Small intestine (tissue), 7 donors: Measurements from ENCODE around the gene RETN. TPM values are rescaled to one million over a fixed set of nuclear protein-coding genes. Genes with fewer than 3 reads are reported as not detected.
A peak's percentile ranks its signal among the peaks of the same experiment; 100 is the strongest.

ENCODE experiments used
- DNase-seq, 2 donors: peaks; one replicate each; pipeline versions ENCODE4 v3.0.0 to v3.0.0-alpha.2; 2013
- FAIRE-seq: peaks from 2 replicates; lab custom pipeline; 2012; peaks lifted over from hg19 to GRCh38; lab: Jason Lieb, UNC
- H3K27ac ChIP-seq, 3 donors: one replicate each; pipeline ENCODE4 v1.5.1; 2013; ENCODE audit warnings: low read length in 2 of 3, mild to moderate bottlenecking in 2 of 3, control low read depth in 1 of 3, inconsistent platforms in 1 of 3, low read depth in 1 of 3, moderate library complexity in 1 of 3
- H3K27me3 ChIP-seq, 3 donors: one replicate each; pipeline ENCODE4 v1.6.1; 2013; ENCODE audit warnings: low read length in 3 of 3, inconsistent platforms in 1 of 3; ENCODE audit not compliant: control insufficient read depth in 3 of 3, insufficient read depth in 3 of 3
- H3K36me3 ChIP-seq, 3 donors: one replicate each; pipeline ENCODE4 v1.6.1; 2013; ENCODE audit warnings: low read length in 3 of 3, inconsistent platforms in 1 of 3, low read depth in 1 of 3, mild to moderate bottlenecking in 1 of 3, moderate library complexity in 1 of 3; ENCODE audit not compliant: control insufficient read depth in 3 of 3, insufficient read depth in 2 of 3
- H3K4me1 ChIP-seq, 3 donors: one replicate each; pipeline ENCODE4 v1.6.1; 2013; ENCODE audit warnings: low read length in 2 of 3, inconsistent platforms in 1 of 3, low read depth in 1 of 3, mild to moderate bottlenecking in 1 of 3, moderate library complexity in 1 of 3; ENCODE audit not compliant: control insufficient read depth in 3 of 3, insufficient read depth in 2 of 3
- H3K4me3 ChIP-seq, 3 donors: one replicate each; pipeline ENCODE4 v1.5.1; 2013; ENCODE audit warnings: low read length in 3 of 3, control low read depth in 1 of 3, inconsistent platforms in 1 of 3, low read depth in 1 of 3, mild to moderate bottlenecking in 1 of 3, moderate library complexity in 1 of 3
- H3K9me3 ChIP-seq, 2 donors: one replicate each; pipeline ENCODE4 v1.6.1; 2013; ENCODE audit warnings: low read depth in 1 of 2, low read length in 1 of 2; ENCODE audit not compliant: control insufficient read depth in 2 of 2, insufficient read depth in 1 of 2
- WGBS, 3 donors: extraction: QIAGEN DNeasy Blood & Tissue Kit; methylation state at CpG; one replicate each; pipeline ENCODE4 v1.1.7; 2013; 5-methylcytosine and 5-hydroxymethylcytosine counted together
- polyA plus RNA-seq, 4 donors: library from polyadenylated mRNA; stranded (reverse) in 3 of 4; unstranded in 1 of 4; fragments of 200-250 nt in 3 of 4; fragments of 120-200 nt in 1 of 4; gene quantifications; one replicate each; pipeline versions ENCODE4 v1.2.1 to v1.2.3, GENCODE V29; 2013
- donor health status: healthy with polysubstance abuse.
- donor health status: control.
- donor health status: control.
- donor health status: Bipolar disorder and iron deficiency.
- donor health status: healthy.

The RETN gene
- polyA plus RNA-seq, 4 donors = 0.78 to 10.2 (median 8.1) TPM; not detected in 1

- DNase-seq (peak; percentile 83 to 94), FAIRE-seq (no peak)
- no peaks in the 10 kb centered on the region for H3K9me3 ChIP-seq
- peaks cover 0 to 27% (median 3%) of the 10 kb centered on the region in 3 donors for H3K36me3 ChIP-seq
- peaks cover 0 to 4% (median 0%) of the 10 kb centered on the region in 3 donors for H3K4me1 ChIP-seq
- peak within 1 kb of the TSS; percentile 87 to 100 (median 98) for H3K4me3 ChIP-seq
- H3K27ac ChIP-seq = peak within 1 kb of the TSS; percentile 53 to 73 (median 69)
- WGBS, 3 donors = 0 to 1% (median 0%) methylated on average over 45 to 79 of the region's 79 CpGs
- peaks cover 0 to 15% (median 0%) of the 10 kb centered on the region in 3 donors for H3K27me3 ChIP-seq
Measured at GRCh38 chr19:7680606-7681339, 11.9 kb downstream of the RETN start, which contains the start of gene TRAPPC5. TRAPPC5 (plus strand) TSS chr19:7680833; CDS start chr19:7682254, 1,421 bp downstream.

- H3K36me3 ChIP-seq = peaks cover 0 to 27% (median 3%) of the 10 kb centered on the region in 3 donors
- DNase-seq = peak; percentile 75 to 88
- peak overlapping the region; percentile 87 to 100 (median 98) for H3K4me3 ChIP-seq
- WGBS, 3 donors = 5 to 13% (median 13%) methylated on average over 39 to 43 of the region's 43 CpGs
- peak overlapping the region in 2 of 3 donors; percentile 53 to 73 for H3K27ac ChIP-seq
- no peak for FAIRE-seq
- peaks cover 0 to 12% (median 0%) of the 10 kb centered on the region in 3 donors for H3K27me3 ChIP-seq
- H3K4me1 ChIP-seq = peaks cover 0 to 4% (median 0%) of the 10 kb centered on the region in 3 donors
- no peaks in the 10 kb centered on the region for H3K9me3 ChIP-seq
Measured at GRCh38 chr19:7681340-7682174, 12.7 kb downstream of the RETN start.

GRCh38 chr19:7682175-7682855 is 13.5 kb downstream of the RETN start:
- no peak overlapping the region for H3K27ac ChIP-seq
- H3K4me1 ChIP-seq = peaks cover 0 to 4% (median 0%) of the 10 kb centered on the region in 3 donors
- FAIRE-seq (no peak), DNase-seq (no peak)
- peaks cover 0 to 27% (median 3%) of the 10 kb centered on the region in 3 donors for H3K36me3 ChIP-seq
- peak overlapping the region in 1 of 3 donors; percentile 100 for H3K4me3 ChIP-seq
- H3K27me3 ChIP-seq = peaks cover 0 to 6% (median 0%) of the 10 kb centered on the region in 3 donors
- WGBS, 3 donors = 82 to 95% (median 92%) methylated on average over 74 of the region's 74 CpGs
- H3K9me3 ChIP-seq = no peaks in the 10 kb centered on the region

GRCh38 chr19:7685546-7686445 is 16.9 kb downstream of the RETN start:
- WGBS, 3 donors = 45 to 54% (median 50%) methylated on average over 19 of the region's 19 CpGs
- Histone ChIP-seq H3K4me1 (no peaks in the 10 kb centered on the region), H3K4me3 (no peak overlapping the region), H3K36me3 (peaks cover 0 to 27% (median 3%) of the 10 kb centered on the region in 3 donors), H3K9me3 (no peaks in the 10 kb centered on the region), H3K27ac (no peak overlapping the region), H3K27me3 (peaks cover 0 to 19% (median 0%) of the 10 kb centered on the region in 3 donors)
- no peak for DNase-seq
- FAIRE-seq = no peak

- 74 to 85% (median 82%) methylated on average over 10 to 12 of the region's 12 CpGs for WGBS, 3 donors
- Histone ChIP-seq H3K27ac (no peak overlapping the region), H3K9me3 (no peaks in the 10 kb centered on the region), H3K4me3 (no peak overlapping the region), H3K4me1 (no peaks in the 10 kb centered on the region), H3K27me3 (peaks cover 0 to 19% (median 0%) of the 10 kb centered on the region in 3 donors), H3K36me3 (peaks cover 0 to 27% (median 3%) of the 10 kb centered on the region in 3 donors)
- FAIRE-seq = no peak
- no peak for DNase-seq
Measured at GRCh38 chr19:7687177-7687576, 18.3 kb downstream of the RETN start.

- Histone ChIP-seq H3K27ac (no peak overlapping the region), H3K9me3 (no peaks in the 10 kb centered on the region), H3K4me1 (no peaks in the 10 kb centered on the region), H3K4me3 (no peak overlapping the region), H3K36me3 (peaks cover 0 to 9% (median 0%) of the 10 kb centered on the region in 3 donors), H3K27me3 (peaks cover 0 to 19% (median 0%) of the 10 kb centered on the region in 3 donors)
- WGBS, 3 donors = 35 to 46% (median 37%) methylated on average over 14 to 23 of the region's 23 CpGs
- no peak for FAIRE-seq
- no peak for DNase-seq
Measured at GRCh38 chr19:7689165-7689564, 20.3 kb downstream of the RETN start.

GRCh38 chr19:7690779-7691258 is 22.0 kb downstream of the RETN start:
- no peak for DNase-seq

More at GRCh38 chr19:7690779-7691258, 22.0 kb downstream of the RETN start:
- peaks cover 0 to under 1% (median 0%) of the 10 kb centered on the region in 3 donors for H3K36me3 ChIP-seq
- no peaks in the 10 kb centered on the region for H3K4me1 ChIP-seq
- no peak for FAIRE-seq
- H3K4me3 ChIP-seq = no peak overlapping the region
- 69 to 83% (median 72%) methylated on average over 8 of the region's 8 CpGs for WGBS, 3 donors
- no peaks in the 10 kb centered on the region for H3K9me3 ChIP-seq
- peaks cover 0 to 19% (median 0%) of the 10 kb centered on the region in 3 donors for H3K27me3 ChIP-seq
- no peak overlapping the region for H3K27ac ChIP-seq
